ENCODE data around the gene HERC3. TPM values are rescaled to one million over a fixed set of nuclear protein-coding genes. Genes with fewer than 3 reads are reported as not detected.

Gene HERC3
- polyA plus RNA-seq, 3 donors = 30.5 to 36.9 (median 36.7) TPM

DNA sequence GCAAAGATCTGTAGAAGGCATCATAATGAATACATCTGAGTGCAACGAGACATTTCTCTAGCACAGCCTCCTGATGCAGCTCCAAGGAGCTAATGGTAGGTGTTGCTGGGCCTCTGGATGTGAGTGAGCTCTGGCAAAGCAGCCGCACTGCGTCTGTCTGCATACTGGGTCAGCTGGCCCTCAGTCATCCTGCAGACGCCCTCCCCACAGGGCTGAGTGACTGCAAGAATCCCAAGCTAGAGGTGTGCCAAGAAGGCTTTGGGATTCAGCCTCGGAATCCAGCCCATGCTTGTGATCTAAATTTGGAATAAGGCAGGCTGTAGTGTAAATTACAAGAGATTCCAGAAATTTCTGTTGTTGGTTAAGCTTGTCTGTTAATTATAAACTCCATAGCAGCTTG is 18.5 kb downstream of the HERC3 start:
- intact Hi-C loops (cut with micrococcal nuclease) = no loop called here
- Histone ChIP-seq H2AFZ (ENCODE audit: insufficient read depth, low read depth, low read length, poor library complexity, severe bottlenecking) (no peak overlapping the region), H3K9me3 (replicated peaks in 1 of 2; ENCODE audit: control insufficient read depth in 1 of 2, insufficient read depth in 1 of 2, low read length in 2 of 2) (peaks cover 0 to 3% of the 10 kb centered on the region in 2 donors), H3K27ac (ENCODE audit: low read depth in 1 of 2, low read length in 2 of 2) (no peak overlapping the region), H3K36me3 (replicated peaks in 1 of 2; ENCODE audit: control insufficient read depth in 1 of 2, insufficient read depth in 2 of 2, low read length in 2 of 2) (peaks cover 35 to 77% of the 10 kb centered on the region in 2 donors), H3K4me1 (ENCODE audit: control insufficient read depth in 1 of 2, insufficient read depth in 2 of 2, low read length in 2 of 2) (peaks cover 13 to 14% of the 10 kb centered on the region in 2 donors), H3K9ac (ENCODE audit: insufficient read depth, low read length, poor library complexity, severe bottlenecking) (no peak overlapping the region), H3K4me3 (replicated peaks in 1 of 3; ENCODE audit: low read depth in 2 of 3, low read length in 3 of 3) (no peak overlapping the region), H3K4me2 (replicated peaks; ENCODE audit: extremely low read depth, low read length, poor library complexity, severe bottlenecking) (no peak overlapping the region), H3K27me3 (ENCODE audit: control insufficient read depth in 2 of 2, insufficient read depth in 2 of 2, low read length in 2 of 2) (no peaks in the 10 kb centered on the region), H3K79me2 (ENCODE audit: insufficient read depth, low read length) (peaks cover 68% of the 10 kb centered on the region), H4K20me1 (ENCODE audit: insufficient read depth, low read length) (peaks cover 97% of the 10 kb centered on the region)
- no peak for DNase-seq
- TF ChIP-seq, protein P1, sequence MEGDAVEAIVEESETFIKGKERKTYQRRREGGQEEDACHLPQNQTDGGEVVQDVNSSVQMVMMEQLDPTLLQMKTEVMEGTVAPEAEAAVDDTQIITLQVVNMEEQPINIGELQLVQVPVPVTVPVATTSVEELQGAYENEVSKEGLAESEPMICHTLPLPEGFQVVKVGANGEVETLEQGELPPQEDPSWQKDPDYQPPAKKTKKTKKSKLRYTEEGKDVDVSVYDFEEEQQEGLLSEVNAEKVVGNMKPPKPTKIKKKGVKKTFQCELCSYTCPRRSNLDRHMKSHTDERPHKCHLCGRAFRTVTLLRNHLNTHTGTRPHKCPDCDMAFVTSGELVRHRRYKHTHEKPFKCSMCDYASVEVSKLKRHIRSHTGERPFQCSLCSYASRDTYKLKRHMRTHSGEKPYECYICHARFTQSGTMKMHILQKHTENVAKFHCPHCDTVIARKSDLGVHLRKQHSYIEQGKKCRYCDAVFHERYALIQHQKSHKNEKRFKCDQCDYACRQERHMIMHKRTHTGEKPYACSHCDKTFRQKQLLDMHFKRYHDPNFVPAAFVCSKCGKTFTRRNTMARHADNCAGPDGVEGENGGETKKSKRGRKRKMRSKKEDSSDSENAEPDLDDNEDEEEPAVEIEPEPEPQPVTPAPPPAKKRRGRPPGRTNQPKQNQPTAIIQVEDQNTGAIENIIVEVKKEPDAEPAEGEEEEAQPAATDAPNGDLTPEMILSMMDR (IDR thresholded peaks at IDR 0.05) = no peak
- Mint-ChIP-seq H3K27ac (peak overlapping the region in 1 of 7 donors; percentile 20), H3K27me3 (ENCODE audit: low read depth in 3 of 3) (no peaks in the 10 kb centered on the region), H3K4me1 (peaks cover 41% of the 10 kb centered on the region), H3K36me3 (peaks cover 61 to 72% of the 10 kb centered on the region in 2 donors), H3K9me3 (peaks cover 0 to 10% (median 5%) of the 10 kb centered on the region in 7 donors), H3K4me3 (no peak overlapping the region)
- WGBS (ENCODE audit: insufficient coverage) = 100% methylated on average over 4 of the region's 5 CpGs

DNA sequence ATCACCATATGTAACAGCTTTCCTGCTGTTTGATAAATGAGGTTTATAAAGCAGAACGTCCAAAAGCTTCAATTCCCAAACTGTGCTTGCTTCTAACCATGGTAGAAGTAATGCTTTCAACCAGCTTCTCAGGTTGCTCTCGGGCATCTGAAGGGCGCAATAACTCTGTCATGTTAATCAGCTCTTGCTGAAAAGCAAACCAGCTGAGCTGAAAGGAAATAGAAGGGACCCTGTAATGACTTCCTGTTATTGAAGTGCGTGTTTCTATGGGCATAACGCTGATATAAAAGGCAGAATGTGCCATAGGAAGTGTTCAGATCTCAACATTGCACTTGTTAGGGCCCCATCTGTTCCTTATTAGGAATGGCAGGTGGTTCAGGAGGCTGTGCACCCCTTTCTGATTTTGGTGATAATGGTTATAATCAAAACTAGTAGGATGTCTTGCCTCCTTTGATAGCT is 21.2 kb downstream of the HERC3 start:
- Histone ChIP-seq H3K4me3 (replicated peaks in 1 of 3; ENCODE audit: low read depth in 2 of 3, low read length in 3 of 3) (no peak overlapping the region), H3K4me1 (ENCODE audit: control insufficient read depth in 1 of 2, insufficient read depth in 2 of 2, low read length in 2 of 2) (peaks cover 13 to 14% of the 10 kb centered on the region in 2 donors), H3K27me3 (ENCODE audit: control insufficient read depth in 2 of 2, insufficient read depth in 2 of 2, low read length in 2 of 2) (no peaks in the 10 kb centered on the region), H3K9ac (ENCODE audit: insufficient read depth, low read length, poor library complexity, severe bottlenecking) (no peak overlapping the region), H3K36me3 (replicated peaks in 1 of 2; ENCODE audit: control insufficient read depth in 1 of 2, insufficient read depth in 2 of 2, low read length in 2 of 2) (peaks cover 15 to 77% of the 10 kb centered on the region in 2 donors), H2AFZ (ENCODE audit: insufficient read depth, low read depth, low read length, poor library complexity, severe bottlenecking) (no peak overlapping the region), H3K27ac (ENCODE audit: low read depth in 1 of 2, low read length in 2 of 2) (no peak overlapping the region), H4K20me1 (ENCODE audit: insufficient read depth, low read length) (peaks cover 100% of the 10 kb centered on the region), H3K4me2 (replicated peaks; ENCODE audit: extremely low read depth, low read length, poor library complexity, severe bottlenecking) (no peak overlapping the region), H3K9me3 (replicated peaks in 1 of 2; ENCODE audit: control insufficient read depth in 1 of 2, insufficient read depth in 1 of 2, low read length in 2 of 2) (no peaks in the 10 kb centered on the region), H3K79me2 (ENCODE audit: insufficient read depth, low read length) (peaks cover 83% of the 10 kb centered on the region)
- peaks cover 41% of the 10 kb centered on the region for H3K4me1 Mint-ChIP-seq
- intact Hi-C loops (cut with micrococcal nuclease) = no loop called here
- H3K27ac Mint-ChIP-seq = peak overlapping the region in 1 of 7 donors; percentile 57
- 0% methylated on average over 4 of the region's 5 CpGs for WGBS (ENCODE audit: insufficient coverage)
- peaks cover 47 to 69% of the 10 kb centered on the region in 2 donors for H3K36me3 Mint-ChIP-seq
- peak in 2 of 3 donors; percentile 8 to 11 for DNase-seq
- H3K27me3 Mint-ChIP-seq (ENCODE audit: low read depth in 3 of 3) = no peaks in the 10 kb centered on the region
- no peak overlapping the region for H3K4me3 Mint-ChIP-seq
- peaks cover 0 to 5% (median 0%) of the 10 kb centered on the region in 7 donors for H3K9me3 Mint-ChIP-seq
- TF ChIP-seq, protein P1 (IDR thresholded peaks at IDR 0.05) = no peak
